GM12878 (cell line): ENCODE results near the gene DPH1. TPM values are rescaled to one million over a fixed set of nuclear protein-coding genes. Genes with fewer than 3 reads are reported as not detected.

Experiments used
- CHD1 ChIP-seq: IDR thresholded peaks from 2 replicates; pipeline ENCODE4 v1.6.1; 2012; ENCODE audit warnings: low read depth, low read length, improper control_type of control experiment
- HCFC1 ChIP-seq: fragments of 150-350 bp; IDR thresholded peaks from 2 replicates; pipeline ENCODE4 v1.6.1; 2014; ENCODE audit warnings: low read length
- IKZF1 ChIP-seq: fragments of 450-650 bp; conservative IDR thresholded peaks from 2 replicates; pipeline ENCODE4 v1.6.1; 2017; ENCODE audit warnings: antibody characterized with exemption, mild to moderate bottlenecking
- MTA3 ChIP-seq: IDR thresholded peaks from 2 replicates; pipeline ENCODE4 v1.6.1; 2012; ENCODE audit warnings: low read length, inconsistent platforms, borderline replicate concordance
- POLR2AphosphoS2 ChIP-seq: IDR thresholded peaks from 2 replicates; pipeline ENCODE4 v1.6.1; 2011; ENCODE audit warnings: low read depth, mild to moderate bottlenecking, low read length, improper control_type of control experiment, moderate library complexity
- POLR2AphosphoS5 ChIP-seq: IDR thresholded peaks from 2 replicates; pipeline ENCODE4 v1.6.1; 2011; ENCODE audit warnings: mild to moderate bottlenecking, low read length, inconsistent platforms
- POU2F2 ChIP-seq: IDR thresholded peaks from 3 replicates; pipeline ENCODE4 v1.6.1; 2011; ENCODE audit warnings: low read depth, mild to moderate bottlenecking, low read length, borderline replicate concordance
- SMC3 ChIP-seq: IDR thresholded peaks from 2 replicates; pipeline ENCODE4 v1.6.1; 2011; ENCODE audit warnings: low read length, improper control_type of control experiment, borderline replicate concordance
- SP1 ChIP-seq: IDR thresholded peaks from one replicate; pipeline ENCODE4 v1.6.1; 2011; ENCODE audit warnings: low read depth, low read length
- TARDBP ChIP-seq: IDR thresholded peaks from 2 replicates; pipeline ENCODE4 v1.6.1; 2016; ENCODE audit warnings: borderline replicate concordance
- TCF3 ChIP-seq: IDR thresholded peaks from 2 replicates; pipeline ENCODE4 v1.6.1; 2012; ENCODE audit warnings: low read depth, mild to moderate bottlenecking, low read length, borderline replicate concordance; ENCODE audit not compliant: insufficient read depth
- ZSCAN29 ChIP-seq: fragments of 450-650 bp; IDR thresholded peaks from 2 replicates; pipeline ENCODE4 v1.6.1; 2017; ENCODE audit warnings: mild to moderate bottlenecking, moderate library complexity
- polyA plus RNA-seq, 11 experiments: library from polyadenylated mRNA; depleted of rRNA in 4 of 11; unstranded in 6 of 11; stranded (reverse) in 5 of 11; fragments of >200 nt; fragmentation: Nextera tagmentation in 4 of 11; fragmentation: Illumina TruSeq in 1 of 11; extraction: Ambion mirVana in 4 of 11; extraction: Trizol in 1 of 11; gene quantifications; 1 replicate in 1 of 11; 2 replicates in 10 of 11; pipeline versions ENCODE4 v1.2.1 to v1.2.3, GENCODE V29; 2011 to 2016; ENCODE audit warnings: inconsistent platforms in 2 of 11, missing spikeins in 2 of 11, low read depth in 1 of 11
- total RNA-seq, 4 experiments: library from RNA; depleted of rRNA in 3 of 4; stranded (reverse); fragments of >200 nt in 3 of 4; fragmentation: Illumina TruSeq in 1 of 4; extraction: Trizol in 1 of 4; gene quantifications; 2 replicates each; pipeline versions ENCODE4 v1.2.1 to v1.2.3, GENCODE V29; 2013 to 2021
- TF ChIP-seq, protein P1 (sequence below): IDR thresholded peaks from 2 replicates; pipeline ENCODE4 v1.6.1; 2012; ENCODE audit warnings: mild to moderate bottlenecking, low read depth, low read length

The DPH1 gene
- total and polyA plus RNA-seq, 10 of the 15 experiments (the other 5 are each of a cell fraction or from before 2014, with no cell fraction given), result 0.29 to 33.6 (median 20.2) TPM

- TF ChIP-seq HCFC1 (peak; percentile 33), POLR2AphosphoS2 (peak; percentile 42; the same call in 1 of the 2 replicates), POU2F2 (peak; percentile 14; the same call in 1 of the 3 replicates), POLR2AphosphoS5 (peak; percentile 61), SMC3 (peak; percentile 68; the same call in 1 of the 2 replicates), SP1 (no peak), IKZF1 (peak; percentile 77), ZSCAN29 (0 out of 2 replicates have a peak, but pooled peaks have one; percentile 19), TCF3 (no peak), TARDBP (no peak), MTA3 (no peak), CHD1 (no peak)
- TF ChIP-seq, protein P1, sequence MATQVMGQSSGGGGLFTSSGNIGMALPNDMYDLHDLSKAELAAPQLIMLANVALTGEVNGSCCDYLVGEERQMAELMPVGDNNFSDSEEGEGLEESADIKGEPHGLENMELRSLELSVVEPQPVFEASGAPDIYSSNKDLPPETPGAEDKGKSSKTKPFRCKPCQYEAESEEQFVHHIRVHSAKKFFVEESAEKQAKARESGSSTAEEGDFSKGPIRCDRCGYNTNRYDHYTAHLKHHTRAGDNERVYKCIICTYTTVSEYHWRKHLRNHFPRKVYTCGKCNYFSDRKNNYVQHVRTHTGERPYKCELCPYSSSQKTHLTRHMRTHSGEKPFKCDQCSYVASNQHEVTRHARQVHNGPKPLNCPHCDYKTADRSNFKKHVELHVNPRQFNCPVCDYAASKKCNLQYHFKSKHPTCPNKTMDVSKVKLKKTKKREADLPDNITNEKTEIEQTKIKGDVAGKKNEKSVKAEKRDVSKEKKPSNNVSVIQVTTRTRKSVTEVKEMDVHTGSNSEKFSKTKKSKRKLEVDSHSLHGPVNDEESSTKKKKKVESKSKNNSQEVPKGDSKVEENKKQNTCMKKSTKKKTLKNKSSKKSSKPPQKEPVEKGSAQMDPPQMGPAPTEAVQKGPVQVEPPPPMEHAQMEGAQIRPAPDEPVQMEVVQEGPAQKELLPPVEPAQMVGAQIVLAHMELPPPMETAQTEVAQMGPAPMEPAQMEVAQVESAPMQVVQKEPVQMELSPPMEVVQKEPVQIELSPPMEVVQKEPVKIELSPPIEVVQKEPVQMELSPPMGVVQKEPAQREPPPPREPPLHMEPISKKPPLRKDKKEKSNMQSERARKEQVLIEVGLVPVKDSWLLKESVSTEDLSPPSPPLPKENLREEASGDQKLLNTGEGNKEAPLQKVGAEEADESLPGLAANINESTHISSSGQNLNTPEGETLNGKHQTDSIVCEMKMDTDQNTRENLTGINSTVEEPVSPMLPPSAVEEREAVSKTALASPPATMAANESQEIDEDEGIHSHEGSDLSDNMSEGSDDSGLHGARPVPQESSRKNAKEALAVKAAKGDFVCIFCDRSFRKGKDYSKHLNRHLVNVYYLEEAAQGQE, result 0 out of 2 replicates have a peak, but pooled peaks have one; percentile 16
Observed at GRCh38 chr17:2058586-2059546, 28.9 kb downstream of the DPH1 start (continued).
